Measurements from ENCODE around the gene CALCR. TPM values are rescaled to one million over a fixed set of nuclear protein-coding genes. Genes with fewer than 3 reads are reported as not detected.

The CALCR gene
- total and polyA plus RNA-seq, 2 of the 4 experiments (the other 2 are of a cell fraction) = not detected

DNA sequence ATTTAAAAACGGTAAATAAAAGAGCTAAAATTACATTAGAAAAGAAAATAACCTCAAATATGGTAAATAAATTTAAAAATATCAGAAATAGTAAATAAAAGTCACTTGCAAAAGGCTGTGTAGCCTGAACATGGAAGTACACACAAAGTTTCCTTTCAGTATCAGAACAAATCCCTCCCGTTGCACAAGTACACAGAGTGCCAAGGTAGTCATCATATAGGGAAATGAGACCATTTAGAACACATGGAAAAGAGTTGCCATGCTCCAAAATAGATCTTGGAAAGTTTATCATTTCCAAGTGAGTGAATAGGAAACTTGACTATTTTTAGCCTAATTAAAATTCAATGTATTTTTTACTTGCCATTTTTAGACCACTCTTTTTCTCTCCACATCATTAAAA lies 11.6 kb downstream of the CALCR start:
- Histone ChIP-seq H3K14ac (replicated peaks; ENCODE audit: low read depth, low read length) (no peak overlapping the region), H3K9me1 (ENCODE audit: insufficient read depth, low read length) (no peaks in the 10 kb centered on the region), H3K4me3 (ENCODE audit: insufficient read depth, low read depth, low read length) (no peak overlapping the region), H3K4ac (ENCODE audit: low read depth, low read length) (no peak overlapping the region), H2BK5ac (ENCODE audit: low read depth, low read length, poor library complexity, severe bottlenecking) (no peak overlapping the region), H3K56ac (ENCODE audit: extremely low read depth, insufficient read depth, low read length) (no peak overlapping the region), H3K79me1 (ENCODE audit: low read depth in 1 of 2, low read length in 2 of 2) (no peaks in the 10 kb centered on the region), H3K9ac (ENCODE audit: low read depth, low read length) (no peak overlapping the region), H3K4me1 (ENCODE audit: control insufficient read depth, insufficient read depth, low read length) (no peaks in the 10 kb centered on the region), H4K91ac (ENCODE audit: insufficient read depth, low read depth, low read length) (no peak overlapping the region), H3K9me3 (ENCODE audit: control insufficient read depth, insufficient read depth, low read length) (no peaks in the 10 kb centered on the region), H3K27ac (ENCODE audit: insufficient read depth, low read length) (no peak overlapping the region), H3K18ac (ENCODE audit: low read depth, low read length) (no peak overlapping the region), H2AK5ac (ENCODE audit: low read depth, low read length) (no peak overlapping the region), H2BK120ac (ENCODE audit: low read depth, low read length) (no peak overlapping the region), H2BK15ac (ENCODE audit: low read depth, low read length) (no peak overlapping the region), H2AFZ (replicated peaks; ENCODE audit: low read length, poor library complexity) (no peak overlapping the region), H2AK9ac (replicated peaks; ENCODE audit: low read depth, low read length, poor library complexity) (no peak overlapping the region), H4K8ac (ENCODE audit: low read depth in 2 of 2, low read length in 2 of 2) (no peak overlapping the region), H2BK20ac (ENCODE audit: low read depth, low read length) (no peak overlapping the region), H3K4me2 (ENCODE audit: low read depth, low read length) (no peak overlapping the region), H3K27me3 (ENCODE audit: control insufficient read depth, insufficient read depth, low read length) (no peaks in the 10 kb centered on the region), H4K5ac (ENCODE audit: low read depth, low read length) (no peak overlapping the region), H3K23ac (ENCODE audit: low read depth, low read length) (no peak overlapping the region), H3K36me3 (ENCODE audit: control insufficient read depth, insufficient read depth, low read length) (no peaks in the 10 kb centered on the region), H4K20me1 (ENCODE audit: insufficient read depth, low read length) (no peaks in the 10 kb centered on the region)
- ATAC-seq (ENCODE audit: low read depth) (no peak), DNase-seq (no peak)
- in situ Hi-C loops (cut with MboI; ENCODE audit: low sequenced_read_pairs) = no loop called here
- dilution Hi-C loops (cut with HindIII; ENCODE audit: low sequenced_read_pairs, unreplicated experiment) = no loop called here
- TF ChIP-seq SMC3 (IDR thresholded peaks at IDR 0.05; ENCODE audit: low read depth, low read length) (no peak), CHD1 (IDR thresholded peaks at IDR 0.05; ENCODE audit: low read depth, low read length) (no peak), RFX5 (IDR thresholded peaks at IDR 0.05; ENCODE audit: low read depth, low read length) (no peak), POLR2A (IDR thresholded peaks at IDR 0.05; ENCODE audit: low read depth, low read length) (no peak), RAD21 (IDR thresholded peaks at IDR 0.05; ENCODE audit: low read length) (no peak), MAZ (IDR thresholded peaks at IDR 0.05; ENCODE audit: borderline replicate concordance, low read depth, low read length) (no peak), CEBPB (IDR thresholded peaks at IDR 0.05; ENCODE audit: low read depth, low read length) (no peak), RCOR1 (IDR thresholded peaks at IDR 0.05; ENCODE audit: insufficient replicate concordance, low read length) (no peak), MXI1 (IDR thresholded peaks at IDR 0.05; ENCODE audit: borderline replicate concordance, low read depth, low read length) (no peak), NFE2L2 (IDR thresholded peaks at IDR 0.05; ENCODE audit: low read depth, low read length) (no peak), BHLHE40 (IDR thresholded peaks at IDR 0.05; ENCODE audit: low read depth, low read length) (no peak)
- TF ChIP-seq, protein P1, sequence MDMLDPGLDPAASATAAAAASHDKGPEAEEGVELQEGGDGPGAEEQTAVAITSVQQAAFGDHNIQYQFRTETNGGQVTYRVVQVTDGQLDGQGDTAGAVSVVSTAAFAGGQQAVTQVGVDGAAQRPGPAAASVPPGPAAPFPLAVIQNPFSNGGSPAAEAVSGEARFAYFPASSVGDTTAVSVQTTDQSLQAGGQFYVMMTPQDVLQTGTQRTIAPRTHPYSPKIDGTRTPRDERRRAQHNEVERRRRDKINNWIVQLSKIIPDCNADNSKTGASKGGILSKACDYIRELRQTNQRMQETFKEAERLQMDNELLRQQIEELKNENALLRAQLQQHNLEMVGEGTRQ (IDR thresholded peaks at IDR 0.05; ENCODE audit: low read depth, low read length) = no peak
- WGBS, 2 experiments (ENCODE audit: extremely low coverage in 2 of 2, insufficient read length in 1 of 2) = no CpG with 5 or more reads among the region's 2 CpGs
- BruUV-seq (replicated peaks) = no TSS peak
- ChIA-PET CTCF (no interaction called here), POLR2A (ENCODE audit: unreplicated experiment) (no interaction called here)
- intact Hi-C loops (cut with micrococcal nuclease) = no loop called here

Data from IMR-90 (cell line).